HepG2 (cell line): ENCODE data around the gene TOMM20. TPM values are rescaled to one million over a fixed set of nuclear protein-coding genes. Genes with fewer than 3 reads are reported as not detected.
A peak's percentile ranks its signal among the peaks of the same experiment; 100 is the strongest.

Experiments used
- MAF1 ChIP-seq: sonication (generic); formaldehyde crosslinking; IDR thresholded peaks from 2 replicates; pipeline ENCODE4 v1.5.0; 2020; ENCODE audit warnings: missing genetic modification reagents, borderline replicate concordance
- MBNL3 ChIP-seq: fragments of 250-450 bp; sonication (Bioruptor Pico); conservative IDR thresholded peaks from 2 replicates; pipeline ENCODE4 v1.8.0; 2022; ENCODE audit warnings: mild to moderate bottlenecking, inconsistent platforms
- NKX3-1 ChIP-seq: sonication (generic); formaldehyde crosslinking; IDR thresholded peaks from 2 replicates; pipeline ENCODE4 v1.5.0; 2020; ENCODE audit warnings: missing genetic modification reagents
- RFX1 ChIP-seq: fragments of 450-650 bp; IDR thresholded peaks from 2 replicates; pipeline ENCODE4 v1.6.1; 2017
- TARDBP ChIP-seq: sonication (generic); formaldehyde crosslinking; IDR thresholded peaks from 2 replicates; pipeline ENCODE4 v1.8.0; 2022; ENCODE audit warnings: mild to moderate bottlenecking, missing genetic modification reagents
- ZBTB20 ChIP-seq: sonication (generic); formaldehyde crosslinking; IDR thresholded peaks from 2 replicates; pipeline ENCODE4 v1.8.1; 2023; ENCODE audit warnings: missing genetic modification reagents, low read depth, mild to moderate bottlenecking, borderline replicate concordance
- ZNF333 ChIP-seq: sonication (generic); formaldehyde crosslinking; IDR thresholded peaks from 2 replicates; pipeline ENCODE4 v1.4.0; 2020; ENCODE audit warnings: mild to moderate bottlenecking, missing genetic modification reagents, borderline replicate concordance
- ZNF335 ChIP-seq: sonication (generic); formaldehyde crosslinking; IDR thresholded peaks from 2 replicates; pipeline ENCODE4 v1.4.0; 2020; ENCODE audit warnings: missing genetic modification reagents
- ZNF446 ChIP-seq: sonication (generic); formaldehyde crosslinking; IDR thresholded peaks from 2 replicates; pipeline ENCODE4 v1.5.0; 2020; ENCODE audit warnings: mild to moderate bottlenecking, missing genetic modification reagents
- ZNF569 ChIP-seq: sonication (generic); formaldehyde crosslinking; IDR thresholded peaks from 2 replicates; pipeline ENCODE4 v1.5.0; 2020; ENCODE audit warnings: mild to moderate bottlenecking, missing genetic modification reagents, moderate library complexity, borderline replicate concordance
- ZNF878 ChIP-seq: sonication (generic); formaldehyde crosslinking; IDR thresholded peaks from 2 replicates; pipeline ENCODE4 v1.8.1; 2023; ENCODE audit warnings: mild to moderate bottlenecking, missing genetic modification reagents, moderate library complexity
- polyA plus RNA-seq, 8 experiments: library from polyadenylated mRNA; depleted of rRNA in 3 of 8; stranded (reverse) in 7 of 8; unstranded in 1 of 8; fragments of >200 nt; fragmentation: Illumina TruSeq in 4 of 8; extraction: Trizol in 4 of 8; gene quantifications; 2 replicates each; pipeline versions ENCODE4 v1.2.1 to v1.2.3, GENCODE V29; 2011 to 2016; ENCODE audit warnings: low read depth in 4 of 8, missing spikeins in 1 of 8, mixed read lengths in 1 of 8; ENCODE audit not compliant: insufficient read depth in 1 of 8
- total RNA-seq, 5 experiments: library from RNA; depleted of rRNA; stranded (reverse); fragments of >200 nt; fragmentation: Illumina TruSeq; extraction: Trizol; gene quantifications; 2 replicates each; pipeline ENCODE4 v1.2.3, GENCODE V29; 2016; ENCODE audit warnings: low read depth in 1 of 5
- TF ChIP-seq, protein P1 (sequence below): IDR thresholded peaks from 2 replicates; pipeline ENCODE4 v1.6.1; 2016
- TF ChIP-seq, protein P2 (sequence below): sonication (generic); formaldehyde crosslinking; IDR thresholded peaks from 2 replicates; pipeline ENCODE4 v1.4.0; 2020; ENCODE audit warnings: missing genetic modification reagents
- TF ChIP-seq, protein P3 (sequence below): sonication (generic); formaldehyde crosslinking; IDR thresholded peaks from 2 replicates; pipeline ENCODE4 v1.5.0; 2020; ENCODE audit warnings: mild to moderate bottlenecking, missing genetic modification reagents
- TF ChIP-seq, protein P4 (sequence below): IDR thresholded peaks from 2 replicates; pipeline ENCODE4 v1.6.1; 2016; ENCODE audit warnings: missing compliant biosample characterization, missing genetic modification reagents, borderline replicate concordance
- TF ChIP-seq, protein P5 (sequence below): sonication (generic); formaldehyde crosslinking; conservative IDR thresholded peaks from 2 replicates; pipeline ENCODE4 v1.5.0; 2020; ENCODE audit warnings: missing genetic modification reagents
- TF ChIP-seq, protein P6 (sequence below): sonication (generic); IDR thresholded peaks from 2 replicates; pipeline ENCODE4 v1.6.1; 2016; ENCODE audit warnings: low read depth, borderline replicate concordance

The TOMM20 gene
- total and polyA plus RNA-seq, 2 of the 13 experiments (the other 11 are each of a cell fraction or from before 2014, with no cell fraction given) = 153 to 376 TPM

DNA sequence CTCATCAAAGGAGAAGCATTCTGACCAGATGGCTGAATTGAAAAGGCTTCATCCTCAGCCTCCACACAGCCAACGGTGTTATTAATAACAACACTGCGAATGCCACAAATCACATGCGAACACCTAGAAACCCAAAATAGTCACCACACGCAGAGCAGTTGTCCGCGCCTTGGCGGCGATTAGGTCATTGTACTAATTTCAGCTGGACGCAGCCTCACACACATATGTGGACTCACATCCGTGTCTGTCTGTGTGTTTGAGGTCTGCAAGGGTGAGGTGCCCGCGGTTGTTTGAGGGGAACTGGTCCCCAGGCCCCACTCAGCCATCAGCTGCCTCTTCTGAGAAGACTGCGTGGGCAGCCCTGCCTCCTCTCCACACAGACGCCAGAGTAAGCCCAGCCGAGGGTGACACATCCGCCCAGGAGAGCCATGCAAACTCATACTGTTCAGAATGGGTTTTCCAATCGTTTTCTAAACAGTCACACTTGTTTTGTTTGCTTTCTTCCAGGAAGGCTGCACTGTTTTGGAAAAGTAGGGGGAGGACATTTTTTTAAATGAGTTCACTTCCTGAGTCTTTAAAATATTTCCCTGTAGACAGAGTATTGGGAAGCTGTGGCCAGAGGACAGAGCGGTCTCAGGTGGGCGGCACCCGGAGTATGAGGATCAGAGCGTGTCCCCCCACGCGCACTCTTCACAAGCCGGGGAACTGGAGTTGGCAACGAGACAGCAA lies 53.4 kb downstream of the TOMM20 start (continued):
- TF ChIP-seq, protein P1, sequence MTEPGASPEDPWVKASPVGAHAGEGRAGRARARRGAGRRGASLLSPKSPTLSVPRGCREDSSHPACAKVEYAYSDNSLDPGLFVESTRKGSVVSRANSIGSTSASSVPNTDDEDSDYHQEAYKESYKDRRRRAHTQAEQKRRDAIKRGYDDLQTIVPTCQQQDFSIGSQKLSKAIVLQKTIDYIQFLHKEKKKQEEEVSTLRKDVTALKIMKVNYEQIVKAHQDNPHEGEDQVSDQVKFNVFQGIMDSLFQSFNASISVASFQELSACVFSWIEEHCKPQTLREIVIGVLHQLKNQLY (CRISPR knock-in tag) = 0 out of 2 replicates have a peak, but pooled peaks have one; percentile 25
- TF ChIP-seq MAF1 (CRISPR knock-in tag) (no peak), ZNF878 (CRISPR knock-in tag) (0 out of 2 replicates have a peak, but pooled peaks have one; percentile 31), MBNL3 (CRISPR knock-in tag) (no peak), ZNF446 (CRISPR knock-in tag) (no peak), RFX1 (no peak), ZNF335 (CRISPR knock-in tag) (no peak), ZNF333 (CRISPR knock-in tag) (no peak), TARDBP (CRISPR knock-in tag) (no peak; the same call in 1 of the 2 replicates), ZNF569 (0 out of 2 replicates have a peak, but pooled peaks have one; percentile 76), ZBTB20 (CRISPR knock-in tag) (0 out of 2 replicates have a peak, but pooled peaks have one; percentile 20), NKX3-1 (CRISPR knock-in tag) (no peak)
- TF ChIP-seq, protein P2, sequence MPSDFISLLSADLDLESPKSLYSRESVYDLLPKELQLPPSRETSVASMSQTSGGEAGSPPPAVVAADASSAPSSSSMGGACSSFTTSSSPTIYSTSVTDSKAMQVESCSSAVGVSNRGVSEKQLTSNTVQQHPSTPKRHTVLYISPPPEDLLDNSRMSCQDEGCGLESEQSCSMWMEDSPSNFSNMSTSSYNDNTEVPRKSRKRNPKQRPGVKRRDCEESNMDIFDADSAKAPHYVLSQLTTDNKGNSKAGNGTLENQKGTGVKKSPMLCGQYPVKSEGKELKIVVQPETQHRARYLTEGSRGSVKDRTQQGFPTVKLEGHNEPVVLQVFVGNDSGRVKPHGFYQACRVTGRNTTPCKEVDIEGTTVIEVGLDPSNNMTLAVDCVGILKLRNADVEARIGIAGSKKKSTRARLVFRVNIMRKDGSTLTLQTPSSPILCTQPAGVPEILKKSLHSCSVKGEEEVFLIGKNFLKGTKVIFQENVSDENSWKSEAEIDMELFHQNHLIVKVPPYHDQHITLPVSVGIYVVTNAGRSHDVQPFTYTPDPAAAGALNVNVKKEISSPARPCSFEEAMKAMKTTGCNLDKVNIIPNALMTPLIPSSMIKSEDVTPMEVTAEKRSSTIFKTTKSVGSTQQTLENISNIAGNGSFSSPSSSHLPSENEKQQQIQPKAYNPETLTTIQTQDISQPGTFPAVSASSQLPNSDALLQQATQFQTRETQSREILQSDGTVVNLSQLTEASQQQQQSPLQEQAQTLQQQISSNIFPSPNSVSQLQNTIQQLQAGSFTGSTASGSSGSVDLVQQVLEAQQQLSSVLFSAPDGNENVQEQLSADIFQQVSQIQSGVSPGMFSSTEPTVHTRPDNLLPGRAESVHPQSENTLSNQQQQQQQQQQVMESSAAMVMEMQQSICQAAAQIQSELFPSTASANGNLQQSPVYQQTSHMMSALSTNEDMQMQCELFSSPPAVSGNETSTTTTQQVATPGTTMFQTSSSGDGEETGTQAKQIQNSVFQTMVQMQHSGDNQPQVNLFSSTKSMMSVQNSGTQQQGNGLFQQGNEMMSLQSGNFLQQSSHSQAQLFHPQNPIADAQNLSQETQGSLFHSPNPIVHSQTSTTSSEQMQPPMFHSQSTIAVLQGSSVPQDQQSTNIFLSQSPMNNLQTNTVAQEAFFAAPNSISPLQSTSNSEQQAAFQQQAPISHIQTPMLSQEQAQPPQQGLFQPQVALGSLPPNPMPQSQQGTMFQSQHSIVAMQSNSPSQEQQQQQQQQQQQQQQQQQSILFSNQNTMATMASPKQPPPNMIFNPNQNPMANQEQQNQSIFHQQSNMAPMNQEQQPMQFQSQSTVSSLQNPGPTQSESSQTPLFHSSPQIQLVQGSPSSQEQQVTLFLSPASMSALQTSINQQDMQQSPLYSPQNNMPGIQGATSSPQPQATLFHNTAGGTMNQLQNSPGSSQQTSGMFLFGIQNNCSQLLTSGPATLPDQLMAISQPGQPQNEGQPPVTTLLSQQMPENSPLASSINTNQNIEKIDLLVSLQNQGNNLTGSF (CRISPR knock-in tag) = no peak
- TF ChIP-seq, protein P3, sequence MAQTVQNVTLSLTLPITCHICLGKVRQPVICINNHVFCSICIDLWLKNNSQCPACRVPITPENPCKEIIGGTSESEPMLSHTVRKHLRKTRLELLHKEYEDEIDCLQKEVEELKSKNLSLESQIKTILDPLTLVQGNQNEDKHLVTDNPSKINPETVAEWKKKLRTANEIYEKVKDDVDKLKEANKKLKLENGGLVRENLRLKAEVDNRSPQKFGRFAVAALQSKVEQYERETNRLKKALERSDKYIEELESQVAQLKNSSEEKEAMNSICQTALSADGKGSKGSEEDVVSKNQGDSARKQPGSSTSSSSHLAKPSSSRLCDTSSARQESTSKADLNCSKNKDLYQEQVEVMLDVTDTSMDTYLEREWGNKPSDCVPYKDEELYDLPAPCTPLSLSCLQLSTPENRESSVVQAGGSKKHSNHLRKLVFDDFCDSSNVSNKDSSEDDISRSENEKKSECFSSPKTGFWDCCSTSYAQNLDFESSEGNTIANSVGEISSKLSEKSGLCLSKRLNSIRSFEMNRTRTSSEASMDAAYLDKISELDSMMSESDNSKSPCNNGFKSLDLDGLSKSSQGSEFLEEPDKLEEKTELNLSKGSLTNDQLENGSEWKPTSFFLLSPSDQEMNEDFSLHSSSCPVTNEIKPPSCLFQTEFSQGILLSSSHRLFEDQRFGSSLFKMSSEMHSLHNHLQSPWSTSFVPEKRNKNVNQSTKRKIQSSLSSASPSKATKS = no peak
- TF ChIP-seq, protein P4, sequence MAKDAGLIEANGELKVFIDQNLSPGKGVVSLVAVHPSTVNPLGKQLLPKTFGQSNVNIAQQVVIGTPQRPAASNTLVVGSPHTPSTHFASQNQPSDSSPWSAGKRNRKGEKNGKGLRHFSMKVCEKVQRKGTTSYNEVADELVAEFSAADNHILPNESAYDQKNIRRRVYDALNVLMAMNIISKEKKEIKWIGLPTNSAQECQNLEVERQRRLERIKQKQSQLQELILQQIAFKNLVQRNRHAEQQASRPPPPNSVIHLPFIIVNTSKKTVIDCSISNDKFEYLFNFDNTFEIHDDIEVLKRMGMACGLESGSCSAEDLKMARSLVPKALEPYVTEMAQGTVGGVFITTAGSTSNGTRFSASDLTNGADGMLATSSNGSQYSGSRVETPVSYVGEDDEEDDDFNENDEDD (CRISPR knock-in tag) = no peak
- TF ChIP-seq, protein P5, sequence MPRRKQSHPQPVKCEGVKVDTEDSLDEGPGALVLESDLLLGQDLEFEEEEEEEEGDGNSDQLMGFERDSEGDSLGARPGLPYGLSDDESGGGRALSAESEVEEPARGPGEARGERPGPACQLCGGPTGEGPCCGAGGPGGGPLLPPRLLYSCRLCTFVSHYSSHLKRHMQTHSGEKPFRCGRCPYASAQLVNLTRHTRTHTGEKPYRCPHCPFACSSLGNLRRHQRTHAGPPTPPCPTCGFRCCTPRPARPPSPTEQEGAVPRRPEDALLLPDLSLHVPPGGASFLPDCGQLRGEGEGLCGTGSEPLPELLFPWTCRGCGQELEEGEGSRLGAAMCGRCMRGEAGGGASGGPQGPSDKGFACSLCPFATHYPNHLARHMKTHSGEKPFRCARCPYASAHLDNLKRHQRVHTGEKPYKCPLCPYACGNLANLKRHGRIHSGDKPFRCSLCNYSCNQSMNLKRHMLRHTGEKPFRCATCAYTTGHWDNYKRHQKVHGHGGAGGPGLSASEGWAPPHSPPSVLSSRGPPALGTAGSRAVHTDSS (CRISPR knock-in tag) = no peak
- TF ChIP-seq, protein P6, sequence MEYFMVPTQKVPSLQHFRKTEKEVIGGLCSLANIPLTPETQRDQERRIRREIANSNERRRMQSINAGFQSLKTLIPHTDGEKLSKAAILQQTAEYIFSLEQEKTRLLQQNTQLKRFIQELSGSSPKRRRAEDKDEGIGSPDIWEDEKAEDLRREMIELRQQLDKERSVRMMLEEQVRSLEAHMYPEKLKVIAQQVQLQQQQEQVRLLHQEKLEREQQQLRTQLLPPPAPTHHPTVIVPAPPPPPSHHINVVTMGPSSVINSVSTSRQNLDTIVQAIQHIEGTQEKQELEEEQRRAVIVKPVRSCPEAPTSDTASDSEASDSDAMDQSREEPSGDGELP = no peak; the same call in 1 of the 2 replicates
